Measurements from ENCODE around the gene MRPS2. TPM values are rescaled to one million over a fixed set of nuclear protein-coding genes. Genes with fewer than 3 reads are reported as not detected.

The MRPS2 gene
- total and polyA plus RNA-seq, 2 experiments from 2014 or later = 83.2 to 116 TPM

GRCh38 chr9:135515083-135515951, 14.8 kb downstream of the MRPS2 start:
- no peak for DNase-seq (ENCODE audit: low spot score)
- Histone ChIP-seq H3K79me2 (replicated peaks; ENCODE audit: insufficient read depth) (no peaks in the 10 kb centered on the region), H3K4me3 (no peak overlapping the region), H4K20me1 (replicated peaks; ENCODE audit: insufficient read depth) (no peaks in the 10 kb centered on the region), H3K36me3 (ENCODE audit: insufficient read depth) (no peaks in the 10 kb centered on the region), H3K9me2 (ENCODE audit: insufficient read depth) (no peaks in the 10 kb centered on the region), H3K27ac (ENCODE audit: low read depth) (no peak overlapping the region), H3K27me3 (ENCODE audit: insufficient read depth) (no peaks in the 10 kb centered on the region), H3F3A (replicated peaks; ENCODE audit: low read depth) (no peaks in the 10 kb centered on the region), H3K4me2 (no peak overlapping the region), H3K4me1 (ENCODE audit: insufficient read depth) (no peaks in the 10 kb centered on the region), H2AFZ (no peak overlapping the region)
- TF ChIP-seq NANOG (IDR thresholded peaks at IDR 0.05; ENCODE audit: borderline replicate concordance) (no peak), ZNF114 (CRISPR knock-in tag; IDR thresholded peaks at IDR 0.05) (no peak), POLR2AphosphoS5 (IDR thresholded peaks at IDR 0.05; ENCODE audit: low read depth) (no peak), STAT1 (IDR thresholded peaks at IDR 0.05; ENCODE audit: unreplicated experiment) (no peak), ETS1 (IDR thresholded peaks at IDR 0.05) (no peak), EZH2 (IDR thresholded peaks at IDR 0.05; ENCODE audit: low read depth, unreplicated experiment) (no peak), CREB1 (CRISPR knock-in tag; IDR thresholded peaks at IDR 0.05; ENCODE audit: low read depth) (no peak), JUNB (IDR thresholded peaks at IDR 0.05; ENCODE audit: unreplicated experiment) (no peak), REST (IDR thresholded peaks at IDR 0.05; ENCODE audit: unreplicated experiment) (no peak), EZH2phosphoT487 (IDR thresholded peaks at IDR 0.05; ENCODE audit: unreplicated experiment) (no peak), ZNF331 (CRISPR knock-in tag; IDR thresholded peaks at IDR 0.05; ENCODE audit: low read depth) (no peak)
- TF ChIP-seq, protein P1, sequence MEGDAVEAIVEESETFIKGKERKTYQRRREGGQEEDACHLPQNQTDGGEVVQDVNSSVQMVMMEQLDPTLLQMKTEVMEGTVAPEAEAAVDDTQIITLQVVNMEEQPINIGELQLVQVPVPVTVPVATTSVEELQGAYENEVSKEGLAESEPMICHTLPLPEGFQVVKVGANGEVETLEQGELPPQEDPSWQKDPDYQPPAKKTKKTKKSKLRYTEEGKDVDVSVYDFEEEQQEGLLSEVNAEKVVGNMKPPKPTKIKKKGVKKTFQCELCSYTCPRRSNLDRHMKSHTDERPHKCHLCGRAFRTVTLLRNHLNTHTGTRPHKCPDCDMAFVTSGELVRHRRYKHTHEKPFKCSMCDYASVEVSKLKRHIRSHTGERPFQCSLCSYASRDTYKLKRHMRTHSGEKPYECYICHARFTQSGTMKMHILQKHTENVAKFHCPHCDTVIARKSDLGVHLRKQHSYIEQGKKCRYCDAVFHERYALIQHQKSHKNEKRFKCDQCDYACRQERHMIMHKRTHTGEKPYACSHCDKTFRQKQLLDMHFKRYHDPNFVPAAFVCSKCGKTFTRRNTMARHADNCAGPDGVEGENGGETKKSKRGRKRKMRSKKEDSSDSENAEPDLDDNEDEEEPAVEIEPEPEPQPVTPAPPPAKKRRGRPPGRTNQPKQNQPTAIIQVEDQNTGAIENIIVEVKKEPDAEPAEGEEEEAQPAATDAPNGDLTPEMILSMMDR (conservative IDR thresholded peaks at IDR 0.05; ENCODE audit: low read depth in 2 of 2) = no peak
- TF ChIP-seq, protein P2, sequence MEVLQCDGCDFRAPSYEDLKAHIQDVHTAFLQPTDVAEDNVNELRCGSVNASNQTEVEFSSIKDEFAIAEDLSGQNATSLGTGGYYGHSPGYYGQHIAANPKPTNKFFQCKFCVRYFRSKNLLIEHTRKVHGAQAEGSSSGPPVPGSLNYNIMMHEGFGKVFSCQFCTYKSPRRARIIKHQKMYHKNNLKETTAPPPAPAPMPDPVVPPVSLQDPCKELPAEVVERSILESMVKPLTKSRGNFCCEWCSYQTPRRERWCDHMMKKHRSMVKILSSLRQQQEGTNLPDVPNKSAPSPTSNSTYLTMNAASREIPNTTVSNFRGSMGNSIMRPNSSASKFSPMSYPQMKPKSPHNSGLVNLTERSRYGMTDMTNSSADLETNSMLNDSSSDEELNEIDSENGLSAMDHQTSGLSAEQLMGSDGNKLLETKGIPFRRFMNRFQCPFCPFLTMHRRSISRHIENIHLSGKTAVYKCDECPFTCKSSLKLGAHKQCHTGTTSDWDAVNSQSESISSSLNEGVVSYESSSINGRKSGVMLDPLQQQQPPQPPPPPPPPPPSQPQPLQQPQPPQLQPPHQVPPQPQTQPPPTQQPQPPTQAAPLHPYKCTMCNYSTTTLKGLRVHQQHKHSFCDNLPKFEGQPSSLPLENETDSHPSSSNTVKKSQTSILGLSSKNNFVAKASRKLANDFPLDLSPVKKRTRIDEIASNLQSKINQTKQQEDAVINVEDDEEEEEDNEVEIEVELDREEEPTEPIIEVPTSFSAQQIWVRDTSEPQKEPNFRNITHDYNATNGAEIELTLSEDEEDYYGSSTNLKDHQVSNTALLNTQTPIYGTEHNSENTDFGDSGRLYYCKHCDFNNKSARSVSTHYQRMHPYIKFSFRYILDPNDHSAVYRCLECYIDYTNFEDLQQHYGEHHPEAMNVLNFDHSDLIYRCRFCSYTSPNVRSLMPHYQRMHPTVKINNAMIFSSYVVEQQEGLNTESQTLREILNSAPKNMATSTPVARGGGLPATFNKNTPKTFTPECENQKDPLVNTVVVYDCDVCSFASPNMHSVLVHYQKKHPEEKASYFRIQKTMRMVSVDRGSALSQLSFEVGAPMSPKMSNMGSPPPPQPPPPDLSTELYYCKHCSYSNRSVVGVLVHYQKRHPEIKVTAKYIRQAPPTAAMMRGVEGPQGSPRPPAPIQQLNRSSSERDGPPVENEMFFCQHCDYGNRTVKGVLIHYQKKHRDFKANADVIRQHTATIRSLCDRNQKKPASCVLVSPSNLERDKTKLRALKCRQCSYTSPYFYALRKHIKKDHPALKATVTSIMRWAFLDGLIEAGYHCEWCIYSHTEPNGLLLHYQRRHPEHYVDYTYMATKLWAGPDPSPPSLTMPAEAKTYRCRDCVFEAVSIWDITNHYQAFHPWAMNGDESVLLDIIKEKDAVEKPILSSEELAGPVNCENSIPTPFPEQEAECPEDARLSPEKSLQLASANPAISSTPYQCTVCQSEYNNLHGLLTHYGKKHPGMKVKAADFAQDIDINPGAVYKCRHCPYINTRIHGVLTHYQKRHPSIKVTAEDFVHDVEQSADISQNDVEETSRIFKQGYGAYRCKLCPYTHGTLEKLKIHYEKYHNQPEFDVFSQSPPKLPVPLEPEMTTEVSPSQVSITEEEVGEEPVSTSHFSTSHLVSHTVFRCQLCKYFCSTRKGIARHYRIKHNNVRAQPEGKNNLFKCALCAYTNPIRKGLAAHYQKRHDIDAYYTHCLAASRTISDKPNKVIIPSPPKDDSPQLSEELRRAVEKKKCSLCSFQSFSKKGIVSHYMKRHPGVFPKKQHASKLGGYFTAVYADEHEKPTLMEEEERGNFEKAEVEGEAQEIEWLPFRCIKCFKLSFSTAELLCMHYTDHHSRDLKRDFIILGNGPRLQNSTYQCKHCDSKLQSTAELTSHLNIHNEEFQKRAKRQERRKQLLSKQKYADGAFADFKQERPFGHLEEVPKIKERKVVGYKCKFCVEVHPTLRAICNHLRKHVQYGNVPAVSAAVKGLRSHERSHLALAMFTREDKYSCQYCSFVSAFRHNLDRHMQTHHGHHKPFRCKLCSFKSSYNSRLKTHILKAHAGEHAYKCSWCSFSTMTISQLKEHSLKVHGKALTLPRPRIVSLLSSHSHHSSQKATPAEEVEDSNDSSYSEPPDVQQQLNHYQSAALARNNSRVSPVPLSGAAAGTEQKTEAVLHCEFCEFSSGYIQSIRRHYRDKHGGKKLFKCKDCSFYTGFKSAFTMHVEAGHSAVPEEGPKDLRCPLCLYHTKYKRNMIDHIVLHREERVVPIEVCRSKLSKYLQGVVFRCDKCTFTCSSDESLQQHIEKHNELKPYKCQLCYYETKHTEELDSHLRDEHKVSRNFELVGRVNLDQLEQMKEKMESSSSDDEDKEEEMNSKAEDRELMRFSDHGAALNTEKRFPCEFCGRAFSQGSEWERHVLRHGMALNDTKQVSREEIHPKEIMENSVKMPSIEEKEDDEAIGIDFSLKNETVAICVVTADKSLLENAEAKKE (CRISPR knock-in tag; IDR thresholded peaks at IDR 0.05) = no peak
- Mint-ChIP-seq H3K4me3 (no peak overlapping the region), H3K27me3 (ENCODE audit: insufficient read depth, low read depth, poor library complexity) (peaks cover 4% of the 10 kb centered on the region), H3K4me1 (no peaks in the 10 kb centered on the region), H3K27ac (no peak overlapping the region), H3K9me3 (no peaks in the 10 kb centered on the region), H3K36me3 (ENCODE audit: low read depth) (no peaks in the 10 kb centered on the region)
- ATAC-seq = no peak
